ENCODE results near the gene CACNG4. TPM values are rescaled to one million over a fixed set of nuclear protein-coding genes. Genes with fewer than 3 reads are reported as not detected.

Gene CACNG4
- total RNA-seq, 1 experiment from 2014 or later = 40.3 TPM

DNA sequence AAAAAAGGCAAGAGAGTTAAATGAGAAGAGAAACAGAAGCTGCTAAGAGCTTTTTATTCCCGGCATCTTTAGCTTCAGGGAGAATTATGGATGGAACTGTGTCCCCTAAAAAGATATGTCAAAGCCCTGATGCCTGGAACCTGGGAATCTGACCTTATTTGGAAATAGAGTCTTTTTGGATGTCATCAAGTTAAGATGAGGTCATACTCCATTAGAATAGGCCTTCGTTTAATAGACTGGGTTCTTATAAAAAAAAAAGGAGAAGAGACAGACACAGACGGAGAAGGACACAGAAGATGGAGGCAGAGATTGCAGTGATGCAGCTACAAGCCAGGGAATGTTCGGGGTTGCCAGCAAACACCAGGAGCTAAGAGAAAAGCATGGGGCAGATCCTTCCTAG lies 24.6 kb downstream of the CACNG4 start:
- H3K4me1 ChIP-seq (ENCODE audit: control insufficient read depth, insufficient read depth, low read length) = no peaks in the 10 kb centered on the region
- no peak overlapping the region for H3K4me3 ChIP-seq (ENCODE audit: low read depth in 2 of 2, low read length in 2 of 2)
- no peak for ATAC-seq
- CTCF ChIA-PET = no interaction called here
- no peaks in the 10 kb centered on the region for H3K27me3 ChIP-seq (ENCODE audit: control insufficient read depth, insufficient read depth, low read length)
- TF ChIP-seq REST (IDR thresholded peaks at IDR 0.05; ENCODE audit: insufficient read depth in 1 of 2, low read depth in 2 of 2, low read length in 1 of 2) (no peak), SIN3A (IDR thresholded peaks at IDR 0.05; ENCODE audit: borderline replicate concordance, insufficient read depth, low read depth, low read length) (no peak), TCF7L2 (IDR thresholded peaks at IDR 0.05; ENCODE audit: low read depth, low read length) (no peak), POLR2AphosphoS5 (IDR thresholded peaks at IDR 0.05; ENCODE audit: low read depth, low read length) (no peak)
- TF ChIP-seq, protein P1, sequence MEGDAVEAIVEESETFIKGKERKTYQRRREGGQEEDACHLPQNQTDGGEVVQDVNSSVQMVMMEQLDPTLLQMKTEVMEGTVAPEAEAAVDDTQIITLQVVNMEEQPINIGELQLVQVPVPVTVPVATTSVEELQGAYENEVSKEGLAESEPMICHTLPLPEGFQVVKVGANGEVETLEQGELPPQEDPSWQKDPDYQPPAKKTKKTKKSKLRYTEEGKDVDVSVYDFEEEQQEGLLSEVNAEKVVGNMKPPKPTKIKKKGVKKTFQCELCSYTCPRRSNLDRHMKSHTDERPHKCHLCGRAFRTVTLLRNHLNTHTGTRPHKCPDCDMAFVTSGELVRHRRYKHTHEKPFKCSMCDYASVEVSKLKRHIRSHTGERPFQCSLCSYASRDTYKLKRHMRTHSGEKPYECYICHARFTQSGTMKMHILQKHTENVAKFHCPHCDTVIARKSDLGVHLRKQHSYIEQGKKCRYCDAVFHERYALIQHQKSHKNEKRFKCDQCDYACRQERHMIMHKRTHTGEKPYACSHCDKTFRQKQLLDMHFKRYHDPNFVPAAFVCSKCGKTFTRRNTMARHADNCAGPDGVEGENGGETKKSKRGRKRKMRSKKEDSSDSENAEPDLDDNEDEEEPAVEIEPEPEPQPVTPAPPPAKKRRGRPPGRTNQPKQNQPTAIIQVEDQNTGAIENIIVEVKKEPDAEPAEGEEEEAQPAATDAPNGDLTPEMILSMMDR (IDR thresholded peaks at IDR 0.05) = no peak
- BruUV-seq (replicated peaks) = no TSS peak
- in situ Hi-C loops (cut with HindIII; ENCODE audit: low pct_unique_long_range_greater_than_20kb, low sequenced_read_pairs) = no loop called here
- H3K36me3 ChIP-seq (ENCODE audit: control insufficient read depth, insufficient read depth, low read length) = no peaks in the 10 kb centered on the region
- no peak for DNase-seq (ENCODE audit: low read depth, low spot score)
- no peak overlapping the region for H3K27ac ChIP-seq (ENCODE audit: low read length)
- intact Hi-C loops (cut with micrococcal nuclease; ENCODE audit: unreplicated experiment) = no loop called here
- no peaks in the 10 kb centered on the region for H3K9me3 ChIP-seq (ENCODE audit: control insufficient read depth, insufficient read depth, low read depth, low read length)
- POLR2A ChIA-PET = no interaction called here

DNA sequence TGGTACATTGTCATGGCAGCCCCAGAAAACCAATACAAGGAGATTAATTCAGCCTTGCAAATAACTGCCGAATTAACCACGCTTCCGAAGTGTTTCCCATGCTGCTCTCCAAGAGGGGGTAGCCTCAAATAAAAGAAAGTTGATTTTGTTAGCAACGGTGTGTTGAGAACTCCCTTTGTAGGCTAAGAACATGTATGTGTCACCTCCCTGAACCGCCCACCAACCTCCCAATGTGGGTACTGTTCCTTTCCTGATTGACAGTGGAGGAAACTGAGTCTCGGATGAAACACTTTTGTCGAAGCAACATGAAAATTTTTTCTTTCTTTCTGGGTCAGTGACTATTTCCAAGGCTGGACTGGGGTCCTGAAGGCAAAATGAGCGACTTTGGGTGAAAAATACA lies 25.1 kb downstream of the CACNG4 start:
- Histone ChIP-seq H3K27ac (ENCODE audit: low read length) (no peak overlapping the region), H3K27me3 (ENCODE audit: control insufficient read depth, insufficient read depth, low read length) (no peaks in the 10 kb centered on the region), H3K9me3 (ENCODE audit: control insufficient read depth, insufficient read depth, low read depth, low read length) (no peaks in the 10 kb centered on the region), H3K4me1 (ENCODE audit: control insufficient read depth, insufficient read depth, low read length) (no peaks in the 10 kb centered on the region), H3K4me3 (ENCODE audit: low read depth in 2 of 2, low read length in 2 of 2) (no peak overlapping the region), H3K36me3 (ENCODE audit: control insufficient read depth, insufficient read depth, low read length) (no peaks in the 10 kb centered on the region)
- intact Hi-C loops (cut with micrococcal nuclease; ENCODE audit: unreplicated experiment) (no loop called here), in situ Hi-C loops (cut with HindIII; ENCODE audit: low pct_unique_long_range_greater_than_20kb, low sequenced_read_pairs) (no loop called here)
- TF ChIP-seq REST (IDR thresholded peaks at IDR 0.05; ENCODE audit: insufficient read depth in 1 of 2, low read depth in 2 of 2, low read length in 1 of 2) (no peak), POLR2AphosphoS5 (IDR thresholded peaks at IDR 0.05; ENCODE audit: low read depth, low read length) (no peak), TCF7L2 (IDR thresholded peaks at IDR 0.05; ENCODE audit: low read depth, low read length) (no peak), SIN3A (IDR thresholded peaks at IDR 0.05; ENCODE audit: borderline replicate concordance, insufficient read depth, low read depth, low read length) (no peak)
- TF ChIP-seq, protein P1 (IDR thresholded peaks at IDR 0.05) = no peak
- DNase-seq (ENCODE audit: low read depth, low spot score) = no peak
- CTCF ChIA-PET = no interaction called here
- ATAC-seq = no peak
- no TSS peak for BruUV-seq (replicated peaks)
- POLR2A ChIA-PET = no interaction called here

Measured in Panc1 (cell line).